GM11168 (cell line): ENCODE measurements around the gene UBE2D4.
"Not testable (repeated sequence)": the region's sequence is repeated elsewhere in the genome, so short reads cannot be mapped to it uniquely, and the experiment has no call there.

Experiments used
- in situ Hi-C: fragments of 300-500 bp; cut with MboI; formaldehyde crosslinking; loops from one replicate; pipeline ENCODE4 v1.12.0; 2022; ENCODE audit warnings: low sequenced_read_pairs; ENCODE audit not compliant: unreplicated experiment

The UBE2D4 gene

DNA sequence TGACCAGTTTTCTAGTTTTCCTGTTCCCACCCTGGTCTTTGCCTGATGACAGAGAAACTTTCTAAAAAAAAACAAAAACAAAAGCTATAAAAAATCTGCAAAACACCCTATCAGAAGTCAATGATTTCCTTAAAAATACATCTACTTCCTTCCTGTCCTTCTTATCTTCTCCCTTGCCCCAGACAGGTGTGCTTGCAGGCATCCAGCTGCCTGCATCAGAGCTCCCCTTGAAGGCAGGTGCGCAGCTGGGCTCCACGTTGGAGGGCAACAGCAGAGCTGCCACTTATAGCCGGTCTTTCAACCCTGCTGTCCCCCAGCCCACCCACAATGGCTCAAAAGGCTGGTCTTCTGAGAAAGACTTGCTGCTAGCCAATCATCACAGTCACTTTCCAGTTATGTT is 29.8 kb downstream of the UBE2D4 start:
- in situ Hi-C loops, result no loop called here

DNA sequence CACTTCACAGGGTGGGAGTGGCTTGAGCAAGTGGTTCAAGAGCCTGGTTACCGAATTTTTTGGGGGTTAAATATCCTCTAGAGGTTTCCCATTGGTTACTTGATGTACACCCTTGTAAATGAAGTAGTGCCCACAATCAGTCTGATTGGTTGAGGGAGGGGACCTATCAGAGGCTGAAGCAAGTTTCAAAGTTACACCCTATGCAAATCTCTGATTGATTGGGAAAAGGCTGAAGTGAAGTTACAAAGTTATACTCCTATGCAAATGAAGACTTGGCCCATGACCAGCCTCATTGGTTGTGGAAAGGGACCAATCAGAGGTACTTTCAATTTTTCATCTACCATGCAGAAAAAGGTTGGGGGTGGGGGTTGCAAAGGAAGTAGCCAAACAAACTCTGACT is 34.7 kb downstream of the UBE2D4 start:
- in situ Hi-C loops, result no loop called here

GRCh38 chr7:43966392-43966791 is 40.2 kb downstream of the UBE2D4 start:
- in situ Hi-C loops, result not testable (repeated sequence)

- in situ Hi-C loops, result not testable (repeated sequence)
Observed at GRCh38 chr7:43968172-43969040, 42.2 kb downstream of the UBE2D4 start.

DNA sequence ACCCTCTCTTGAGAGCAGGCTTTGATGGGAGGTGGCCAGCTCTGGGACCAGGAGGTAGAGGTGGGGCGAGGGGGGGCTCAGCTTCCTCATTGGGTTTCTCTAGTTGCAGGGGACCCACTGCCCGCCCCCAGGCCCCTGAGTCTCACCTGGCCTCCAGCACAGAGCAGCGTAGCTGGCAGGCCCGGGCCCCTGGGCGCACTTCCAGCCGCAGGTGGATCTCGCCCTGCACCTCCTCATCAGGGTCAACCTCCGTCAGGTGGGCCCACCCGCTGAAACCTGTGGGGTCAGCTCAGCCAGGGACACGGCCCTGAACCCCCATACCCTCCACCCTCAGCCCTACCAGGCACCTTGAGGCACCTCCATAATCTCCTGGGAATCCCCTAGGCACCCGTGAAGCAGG is 43.4 kb downstream of the UBE2D4 start:
- in situ Hi-C loops, result not testable (repeated sequence)

DNA sequence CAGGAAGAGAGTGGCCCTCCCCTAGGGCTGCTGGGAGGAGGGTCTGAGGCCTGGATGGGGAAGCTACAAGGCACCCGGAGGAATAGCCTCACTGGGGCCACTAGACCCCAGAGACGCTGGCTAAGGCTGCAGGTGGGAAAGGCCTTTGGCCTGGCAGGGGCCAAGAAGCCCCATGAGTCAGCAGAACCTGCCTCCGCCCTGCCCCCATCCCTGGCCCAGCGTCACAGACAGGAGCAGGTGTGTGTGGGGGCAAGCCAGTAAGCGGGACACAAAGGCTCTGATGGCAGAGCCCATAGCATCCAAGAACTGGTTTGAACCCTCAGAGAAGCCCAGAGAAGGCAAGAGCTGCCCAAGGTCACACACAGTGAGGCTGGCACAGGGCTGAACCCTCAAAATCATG is 44.5 kb downstream of the UBE2D4 start:
- in situ Hi-C loops, result not testable (repeated sequence)

DNA sequence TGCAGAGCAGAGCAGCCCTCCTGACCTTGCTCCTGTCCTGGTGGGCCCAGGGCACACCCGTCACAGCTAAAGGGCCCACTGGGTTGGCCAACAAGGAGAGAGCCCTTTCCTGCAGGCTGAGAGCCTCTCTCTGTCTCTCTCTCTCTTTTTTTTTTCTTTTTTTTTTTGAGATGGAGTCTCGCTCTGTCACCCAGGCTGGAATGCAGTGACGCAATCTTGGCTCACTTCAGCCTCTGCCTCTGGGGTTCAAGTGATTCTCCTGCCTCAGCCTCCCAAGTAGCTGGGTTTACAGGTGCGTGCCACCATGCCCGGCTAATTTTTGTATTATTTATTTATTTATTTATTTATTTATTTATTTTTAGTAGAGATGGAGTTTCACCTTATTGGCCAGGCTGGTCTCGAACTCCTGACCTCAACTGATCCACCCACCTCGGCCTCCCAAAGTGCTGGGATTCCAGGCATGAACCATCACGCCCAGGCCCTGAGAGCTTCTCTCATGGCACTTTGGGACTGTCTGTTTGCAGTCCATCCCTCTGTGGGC is 47.9 kb downstream of the UBE2D4 start:
- in situ Hi-C loops, result not testable (repeated sequence)

DNA sequence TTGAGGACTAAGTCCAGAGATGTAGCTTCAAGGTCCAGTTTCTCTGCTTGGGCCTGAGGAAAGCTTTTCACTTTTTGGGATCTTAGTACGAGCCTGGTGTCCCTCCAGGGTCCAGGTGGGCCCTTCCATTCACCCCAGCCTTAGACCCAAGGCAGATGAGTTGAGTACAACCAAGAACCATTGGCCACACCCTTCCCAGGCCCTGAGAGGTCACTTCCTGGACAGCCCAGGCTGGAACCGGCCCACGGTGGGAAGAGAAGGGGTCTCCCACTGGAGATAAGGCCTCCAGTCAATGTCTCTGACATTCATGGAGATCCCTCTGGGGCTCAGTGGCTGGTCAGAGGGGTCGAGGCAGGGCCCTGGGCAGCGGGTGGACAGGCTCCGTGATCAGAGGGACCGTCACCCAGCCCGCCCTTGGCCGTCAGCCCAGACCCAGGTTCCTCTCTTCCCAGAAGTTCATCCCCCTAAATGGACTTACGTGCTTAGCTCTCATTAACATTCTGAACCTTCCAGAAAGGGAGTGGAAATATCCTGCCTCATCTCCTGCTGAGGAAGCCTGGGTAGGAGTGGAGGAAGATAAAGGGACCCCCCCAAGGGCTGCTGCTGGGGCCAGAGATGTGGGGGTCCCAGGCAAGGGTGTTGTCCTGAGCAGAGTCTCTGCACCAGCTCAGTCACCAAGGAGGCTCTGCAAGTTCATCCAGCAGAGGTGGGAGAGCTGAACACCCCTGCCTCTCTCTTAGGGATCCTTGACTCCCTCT is 48.7 kb downstream of the UBE2D4 start:
- in situ Hi-C loops, result not testable (repeated sequence)

DNA sequence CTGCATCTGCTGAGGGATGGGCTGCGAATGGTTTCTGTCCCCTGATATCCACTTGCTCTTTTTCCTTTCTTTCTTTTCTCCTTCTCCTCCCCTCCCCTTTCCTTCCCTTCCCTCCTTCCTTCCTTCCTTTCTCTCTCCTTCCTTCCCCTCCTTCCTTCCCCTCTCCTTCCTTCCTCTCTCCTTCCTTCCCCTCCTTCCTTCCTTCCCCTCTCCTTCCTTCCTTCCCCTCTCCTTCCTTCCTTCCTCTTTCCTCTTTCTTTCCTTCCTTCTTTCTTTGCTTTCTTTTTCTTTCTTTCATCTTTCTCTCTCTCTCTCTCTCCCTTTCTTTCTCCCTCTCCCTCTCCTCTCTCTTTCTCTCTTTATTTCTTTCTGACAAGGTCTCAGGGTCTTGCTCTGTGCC is 51.3 kb downstream of the UBE2D4 start:
- in situ Hi-C loops, result no loop called here

- in situ Hi-C loops, result not testable (repeated sequence)
Observed at GRCh38 chr7:43978102-43978501, 51.9 kb downstream of the UBE2D4 start.

- in situ Hi-C loops, result not testable (repeated sequence)
Observed at GRCh38 chr7:43982848-43983247, 56.6 kb downstream of the UBE2D4 start.

DNA sequence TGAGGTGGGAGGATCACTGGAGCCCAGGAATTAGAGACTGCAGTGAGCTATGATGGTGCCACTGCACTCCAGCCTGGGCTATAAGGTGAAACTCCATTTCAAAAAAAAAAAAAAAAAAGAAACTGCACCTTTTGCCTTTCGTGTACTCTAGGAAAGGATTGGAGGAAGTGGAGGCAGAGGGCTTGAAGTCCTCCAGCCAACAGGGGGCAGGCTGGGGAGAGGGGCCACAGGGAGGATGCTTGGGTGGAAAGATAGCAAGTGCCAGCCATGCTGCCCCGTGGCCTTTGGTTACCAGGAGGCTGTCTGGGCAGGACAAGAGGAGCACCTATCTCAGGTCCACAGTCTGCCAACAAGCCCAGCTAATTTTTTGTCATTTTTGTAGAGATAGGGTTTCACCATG is 57.5 kb downstream of the UBE2D4 start:
- in situ Hi-C loops, result not testable (repeated sequence)

DNA sequence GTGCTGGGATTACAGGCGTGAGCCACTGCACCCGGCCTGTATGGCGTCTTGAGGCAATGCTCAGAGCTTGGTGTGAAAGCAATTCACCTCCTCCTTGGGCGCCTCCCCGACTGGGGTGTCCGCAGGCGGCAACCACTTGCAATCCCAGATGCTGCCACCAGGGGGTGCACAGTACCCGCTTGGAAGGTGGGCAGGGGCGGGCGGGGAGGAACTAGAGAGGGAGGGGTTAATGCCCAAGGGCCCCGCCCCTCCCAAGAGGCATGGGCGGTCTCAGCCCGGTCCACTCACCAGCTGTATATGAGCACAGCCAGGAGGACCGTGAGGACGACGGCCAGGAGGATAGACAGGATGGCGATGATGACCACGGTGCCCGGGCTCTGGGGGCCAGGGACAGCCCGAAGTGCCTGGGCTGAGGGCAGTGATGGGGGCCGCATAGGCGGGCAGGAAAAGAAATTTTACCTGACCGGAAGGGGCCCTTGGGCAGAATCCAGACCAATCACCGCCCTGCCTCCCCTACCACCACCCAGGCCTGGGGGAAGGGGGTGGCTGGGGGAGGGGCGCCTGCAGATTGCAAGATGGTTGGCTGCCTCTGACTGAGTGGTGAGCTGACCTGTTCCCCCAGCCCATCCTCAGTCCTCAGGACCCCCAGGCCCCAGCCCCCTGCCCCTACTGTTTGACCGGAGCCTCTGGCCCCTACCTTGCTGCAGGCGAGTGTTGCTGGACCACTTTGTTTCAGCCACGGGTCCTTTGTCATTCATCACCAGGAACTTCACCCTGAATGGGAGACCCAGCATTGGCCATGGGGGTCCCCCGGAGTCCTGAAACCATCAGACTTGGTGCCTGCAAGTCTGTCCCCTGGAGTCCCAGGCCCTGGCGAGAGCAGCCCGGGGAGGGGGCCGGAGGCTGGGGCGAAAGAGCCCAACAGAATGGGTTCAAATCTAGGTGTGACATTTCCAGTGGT is 59.9 kb downstream of the UBE2D4 start:
- in situ Hi-C loops, result not testable (repeated sequence)

- in situ Hi-C loops, result not testable (repeated sequence)
Observed at GRCh38 chr7:43987476-43987875, 61.2 kb downstream of the UBE2D4 start.

- in situ Hi-C loops, result not testable (repeated sequence)
Observed at GRCh38 chr7:43990011-43990585, 63.9 kb downstream of the UBE2D4 start.

- in situ Hi-C loops, result not testable (repeated sequence)
Observed at GRCh38 chr7:43990829-43991228, 64.6 kb downstream of the UBE2D4 start.

GRCh38 chr7:43992896-43993295 is 66.7 kb downstream of the UBE2D4 start:
- in situ Hi-C loops, result not testable (repeated sequence)

- in situ Hi-C loops, result not testable (repeated sequence)
Observed at GRCh38 chr7:43994681-43995080, 68.4 kb downstream of the UBE2D4 start.

- in situ Hi-C loops, result not testable (repeated sequence)
Observed at GRCh38 chr7:43997532-43997931, 71.3 kb downstream of the UBE2D4 start, which contains the start of gene SPDYE1. Gene SPDYE1, plus strand, starts transcription at chr7:43997897. Its CDS starts 2,053 bp downstream, at chr7:43999950.
